Stimulated activated naive CD4-positive, alpha-beta T cell (primary cell): ENCODE data around the gene PARD6B.
"Not testable (repeated sequence)": the region's sequence is repeated elsewhere in the genome, so short reads cannot be mapped to it uniquely, and the experiment has no call there.

Source experiments
- DNase-seq, 6 experiments: peaks; one replicate each; lab custom pipeline; 2025; lab: John Stamatoyannopoulos, UW

PARD6B gene

DNA sequence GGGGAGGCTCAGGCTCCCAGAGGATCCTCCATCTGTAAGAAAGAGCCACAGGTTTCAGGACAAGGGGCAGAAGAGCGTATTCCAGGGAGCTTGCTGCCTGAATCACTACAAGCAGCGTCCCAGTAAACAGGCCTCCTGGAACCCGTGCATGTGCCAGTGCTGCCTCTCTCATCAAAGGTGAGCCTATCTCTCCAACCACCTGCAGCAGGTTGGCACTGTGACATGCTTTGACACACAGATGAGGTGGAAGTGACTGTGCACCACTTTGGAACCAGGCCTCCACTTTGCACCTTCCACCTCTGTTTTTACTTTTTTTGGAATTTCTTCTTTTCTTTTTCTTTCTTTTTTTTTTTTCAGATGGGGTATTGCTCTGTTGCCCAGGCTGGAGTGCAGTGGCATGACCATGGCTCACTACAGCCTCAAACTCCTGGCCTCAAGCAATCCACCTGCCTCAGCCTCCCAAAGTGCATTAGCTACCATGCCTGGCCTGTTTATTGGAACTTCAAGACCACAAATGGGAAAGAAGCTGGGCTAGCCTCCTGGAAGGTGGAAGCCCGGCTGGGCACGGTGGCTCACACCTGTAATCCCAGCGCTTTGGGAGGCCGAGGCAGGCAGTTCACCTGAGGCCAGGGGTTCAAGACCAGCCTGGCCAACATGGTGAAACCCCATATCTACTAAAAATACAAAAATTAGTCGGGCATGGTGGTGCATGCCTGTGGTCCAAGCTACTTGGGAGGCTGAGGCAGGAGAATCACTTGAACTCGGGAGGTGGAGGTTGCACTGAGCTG, 27.5 kb upstream of the PARD6B start:
- not testable (repeated sequence) for DNase-seq

DNA sequence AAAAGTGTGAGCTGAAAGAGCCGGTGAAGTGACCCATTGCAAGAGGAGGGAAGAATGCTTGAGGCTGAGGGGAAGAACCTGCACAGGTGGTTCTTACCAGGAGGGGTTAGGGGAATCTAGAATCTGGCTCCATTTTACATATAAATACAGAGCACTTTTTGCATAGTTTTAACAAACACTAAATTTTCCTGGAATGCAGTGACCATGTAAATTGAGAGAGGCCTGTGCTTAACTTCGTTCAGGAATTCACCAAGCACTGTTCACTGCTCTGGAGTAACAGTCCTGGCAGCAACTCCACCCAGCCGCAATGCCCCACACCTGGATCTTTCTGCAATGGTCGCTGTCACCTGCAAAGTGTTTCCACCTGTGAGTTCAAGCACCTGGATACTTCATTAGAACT, 26.9 kb upstream of the PARD6B start:
- no peak for DNase-seq

DNA sequence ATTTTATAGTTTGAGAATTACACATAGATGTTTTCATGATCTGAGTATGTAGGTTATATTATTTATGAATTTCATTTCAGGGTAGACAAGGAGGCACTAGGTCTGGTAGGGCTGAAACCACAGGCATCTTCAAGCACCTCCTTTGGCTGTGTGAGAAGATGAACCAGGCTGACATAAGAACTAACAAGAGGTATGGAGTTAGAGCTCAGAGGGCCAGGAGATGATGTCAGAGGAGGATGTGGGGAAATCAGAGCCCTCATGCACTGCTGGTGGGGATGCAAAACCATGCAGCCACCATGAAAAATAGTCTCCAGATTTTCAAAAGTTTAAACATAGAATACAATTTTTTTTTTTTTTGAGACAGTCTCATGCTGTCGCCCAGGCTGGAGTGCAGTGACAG, 26.4 kb upstream of the PARD6B start:
- DNase-seq: no peak

DNA sequence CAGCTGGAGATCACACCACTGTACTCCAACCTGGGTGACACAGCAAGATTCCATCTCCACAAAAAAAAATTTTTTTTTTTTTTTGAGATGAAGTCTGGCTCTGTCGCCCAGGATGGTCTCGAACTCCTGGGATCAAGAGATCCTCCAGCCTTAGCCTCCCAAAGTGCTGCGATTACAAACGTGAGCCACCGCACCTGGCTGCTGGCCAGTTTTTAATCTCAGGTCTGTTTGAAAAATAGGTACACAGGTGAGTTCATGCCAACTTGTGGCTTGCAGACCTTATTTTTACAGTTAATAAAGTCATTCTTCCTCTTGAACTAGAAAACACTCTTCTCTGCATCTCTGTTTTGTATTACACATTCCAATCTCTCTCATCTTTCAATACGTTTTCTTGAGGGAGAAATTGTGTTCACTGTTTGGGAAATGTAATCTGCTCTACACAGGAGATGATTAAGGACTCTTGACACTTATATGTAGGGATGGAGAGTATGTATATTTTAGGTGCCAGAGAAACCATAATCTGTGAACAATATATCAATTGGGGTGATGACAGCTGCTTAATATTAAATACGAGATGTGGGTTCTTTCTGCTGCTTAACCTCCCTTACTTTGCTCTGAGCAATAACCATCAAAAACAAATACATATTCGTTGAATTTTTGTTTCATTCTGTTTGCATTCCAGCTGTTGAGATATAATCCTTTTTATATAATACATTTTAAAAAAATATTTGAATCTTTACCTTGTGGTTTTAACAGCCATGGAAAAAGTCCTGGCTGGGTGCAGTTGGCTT, 22.3 kb upstream of the PARD6B start:
- DNase-seq: no peak

DNA sequence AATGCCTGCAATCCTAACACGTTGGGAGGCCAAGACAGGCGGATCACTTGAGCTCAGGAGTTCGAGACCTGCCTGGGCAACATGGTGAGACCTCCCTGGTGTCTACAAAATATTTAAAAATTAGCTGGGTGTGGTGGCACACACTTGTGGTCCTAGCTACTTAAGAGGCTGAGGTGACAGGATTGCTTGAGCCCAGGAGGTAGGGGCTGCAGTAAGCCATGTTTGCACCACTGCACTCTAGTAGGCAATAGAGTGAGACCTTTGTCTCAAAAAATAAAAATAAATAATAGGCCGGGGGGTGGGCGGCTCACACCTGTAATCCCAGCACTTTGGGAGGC, 21.8 kb upstream of the PARD6B start:
- no peak for DNase-seq

DNA sequence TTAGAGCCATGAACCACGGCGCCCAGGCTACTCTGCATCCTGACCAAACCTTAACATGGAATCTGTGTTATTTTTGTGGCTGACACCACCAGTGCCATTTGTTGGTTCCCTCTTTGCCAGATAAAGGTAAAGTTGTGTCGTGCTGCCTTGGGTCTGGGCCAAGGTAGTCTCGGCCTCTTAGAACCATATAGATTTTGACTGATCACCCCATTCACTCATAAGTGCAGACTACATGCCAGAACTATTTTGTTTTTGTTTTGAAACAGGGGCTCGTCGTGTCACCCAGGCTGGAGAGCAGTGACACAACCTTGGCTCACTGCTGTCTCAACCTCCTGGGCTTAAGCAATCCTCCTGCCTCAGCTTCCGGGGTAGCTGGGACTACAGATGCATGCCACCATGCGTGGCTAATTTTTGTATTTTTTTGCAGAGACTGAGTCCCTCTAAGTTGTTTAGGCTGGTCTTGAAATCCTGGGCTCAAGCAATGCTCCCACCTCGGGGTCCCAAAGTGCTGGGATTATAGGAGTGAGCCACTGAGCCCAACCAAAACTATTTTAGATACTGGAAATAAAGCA, 20.8 kb upstream of the PARD6B start:
- no peak for DNase-seq

DNA sequence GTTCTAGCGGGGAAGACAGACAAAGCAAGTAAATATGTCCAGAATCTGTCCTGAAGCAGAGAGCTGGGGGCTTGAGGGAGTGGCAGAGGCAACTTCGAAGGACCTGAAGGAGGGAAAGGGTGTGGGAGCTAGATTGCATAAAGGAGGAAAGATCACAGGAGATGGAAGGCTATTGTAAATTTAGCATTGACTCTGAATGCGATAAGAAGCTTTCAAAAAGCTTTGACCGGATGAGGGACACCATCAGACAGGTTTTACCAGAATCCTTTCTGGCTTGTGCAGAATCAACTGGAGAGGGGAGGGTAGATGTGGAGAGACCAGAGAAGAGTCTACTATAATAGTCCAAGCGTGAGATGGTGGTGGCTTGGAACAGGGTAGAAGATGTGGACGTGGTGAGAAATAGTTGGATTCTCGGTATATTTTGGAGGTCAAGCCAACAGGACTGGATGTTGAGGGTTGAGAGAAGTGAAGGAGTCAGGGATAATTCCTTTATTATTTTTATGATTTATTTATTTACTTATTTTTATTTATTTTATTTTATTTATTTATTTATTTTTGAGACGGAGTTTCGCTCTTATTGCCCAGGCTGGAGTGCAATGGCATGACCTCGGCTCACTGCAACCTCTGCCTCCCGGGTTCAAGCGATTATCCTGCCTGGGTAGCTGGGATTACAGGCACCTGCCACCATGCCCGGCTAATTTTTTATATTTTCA, 20.1 kb upstream of the PARD6B start:
- DNase-seq: no peak

DNA sequence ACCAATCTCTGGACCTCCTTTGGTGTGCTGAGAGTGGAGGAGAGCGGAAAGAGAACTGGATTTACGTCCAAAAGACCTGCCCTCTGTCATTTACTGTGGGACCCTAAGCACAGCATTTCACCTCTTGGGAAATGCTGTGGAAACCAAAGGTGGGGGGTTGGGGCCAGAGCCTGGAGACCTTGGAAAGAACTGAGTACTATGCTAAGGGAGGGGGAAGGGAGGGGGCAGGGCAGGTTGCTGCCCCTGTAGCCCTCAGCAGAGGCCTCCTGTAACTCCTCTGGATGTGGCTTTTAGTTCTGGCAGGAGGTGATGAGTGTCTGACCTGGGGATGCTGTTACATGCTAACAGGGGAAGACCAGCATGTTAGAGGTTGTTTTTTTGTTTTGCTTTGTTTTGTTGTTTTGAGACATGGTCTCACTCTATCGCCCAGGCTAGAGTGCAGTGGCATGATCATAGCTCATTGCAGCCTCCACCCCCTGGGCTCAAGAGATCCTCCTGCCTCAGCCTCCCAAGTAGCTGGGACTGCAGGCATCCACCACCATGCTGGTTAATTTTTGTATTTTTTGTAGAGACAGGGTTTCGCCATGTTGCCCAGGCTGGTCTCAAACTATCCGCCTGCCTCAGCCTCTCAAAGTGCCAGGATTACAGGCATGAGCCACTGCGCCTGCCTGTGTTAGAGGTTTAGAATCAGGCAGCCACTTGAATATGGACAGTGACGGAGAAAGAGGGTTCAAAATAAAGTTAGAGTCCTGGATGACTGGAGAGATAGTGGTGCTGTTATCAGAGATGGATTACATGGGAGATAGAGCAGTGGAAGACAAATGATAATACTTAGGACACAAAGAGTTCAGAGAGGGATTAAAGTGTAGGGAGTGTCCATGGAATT, 18.4 kb upstream of the PARD6B start:
- no peak for DNase-seq

DNA sequence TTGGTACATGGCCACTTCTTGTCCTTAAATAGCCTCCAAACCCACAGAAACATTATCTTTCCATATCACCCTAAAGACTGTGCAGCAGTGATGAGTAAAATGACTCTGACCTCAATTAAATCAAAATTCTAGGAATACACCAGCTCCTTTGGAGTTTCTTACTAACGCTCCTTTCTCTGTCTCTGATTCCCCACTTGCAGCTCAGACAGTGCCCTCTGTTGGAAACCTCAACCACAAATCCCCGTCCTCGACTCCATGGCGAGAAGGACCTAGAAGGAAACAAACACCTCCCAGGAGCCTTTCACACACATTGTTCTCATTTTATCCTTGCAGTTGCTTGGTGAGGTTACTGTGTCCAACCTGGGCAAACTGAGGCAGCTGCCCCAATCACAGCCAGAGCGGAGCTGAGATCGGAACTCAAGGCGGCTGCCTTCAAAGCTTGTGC, 17.7 kb upstream of the PARD6B start:
- no peak for DNase-seq

DNA sequence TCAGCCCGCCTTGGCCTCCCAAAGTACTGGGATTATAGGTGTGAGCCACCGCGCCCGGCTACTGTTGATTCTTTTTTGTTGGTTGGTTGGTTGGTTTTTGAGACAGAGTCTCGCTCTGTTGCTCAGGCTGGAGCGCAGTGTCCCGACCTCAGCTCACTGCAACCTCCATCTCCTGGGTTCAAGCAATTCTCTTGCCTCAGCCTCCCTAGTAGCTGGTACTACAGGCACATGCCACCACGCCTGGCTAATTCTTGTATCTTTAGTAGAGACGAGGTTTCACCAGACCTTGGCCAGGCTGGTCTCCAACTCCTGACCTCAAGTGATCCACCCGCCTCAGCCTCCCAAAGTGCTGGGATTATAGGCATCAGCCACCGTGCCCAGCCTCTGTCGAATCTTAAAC, 17.0 kb upstream of the PARD6B start:
- not testable (repeated sequence) for DNase-seq

DNA sequence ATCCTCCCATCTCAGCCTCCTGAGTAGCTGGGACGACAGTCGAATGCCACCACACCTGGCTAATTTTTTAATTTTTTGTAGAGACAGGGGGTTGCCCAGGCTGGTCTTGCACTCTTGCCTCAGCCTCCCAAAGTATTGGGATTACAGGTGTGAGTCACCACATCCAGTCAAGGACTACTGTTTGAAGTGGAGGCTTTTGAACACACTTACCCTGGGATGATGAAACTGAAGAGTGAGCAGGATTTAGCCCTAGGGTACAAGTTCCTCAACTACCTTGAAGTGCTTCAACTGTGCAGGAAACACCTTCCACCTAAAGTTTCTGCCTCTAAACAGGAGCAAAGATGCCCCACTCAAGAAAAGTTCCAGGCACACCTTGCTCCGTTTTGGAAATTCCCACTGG, 15.7 kb upstream of the PARD6B start:
- DNase-seq: no peak

DNA sequence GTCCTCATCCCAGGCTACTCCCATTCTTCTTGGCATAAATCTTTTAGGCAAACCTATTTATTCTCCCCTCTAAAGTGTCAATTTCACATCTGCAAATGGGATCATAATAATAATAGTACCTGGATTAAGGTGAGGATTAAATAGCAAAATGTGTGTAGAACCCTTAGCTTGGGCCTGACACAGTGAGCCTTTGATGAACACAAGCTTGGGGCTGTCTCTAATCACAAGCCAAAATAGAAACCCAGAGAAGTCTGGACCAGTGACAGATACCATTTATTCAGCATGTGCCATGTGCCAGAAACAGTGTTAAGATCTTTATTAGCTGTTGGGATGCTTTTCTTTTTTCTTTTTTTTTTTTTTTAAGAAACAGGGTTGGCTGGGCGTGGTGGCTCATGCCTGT, 14.9 kb upstream of the PARD6B start:
- no peak for DNase-seq

DNA sequence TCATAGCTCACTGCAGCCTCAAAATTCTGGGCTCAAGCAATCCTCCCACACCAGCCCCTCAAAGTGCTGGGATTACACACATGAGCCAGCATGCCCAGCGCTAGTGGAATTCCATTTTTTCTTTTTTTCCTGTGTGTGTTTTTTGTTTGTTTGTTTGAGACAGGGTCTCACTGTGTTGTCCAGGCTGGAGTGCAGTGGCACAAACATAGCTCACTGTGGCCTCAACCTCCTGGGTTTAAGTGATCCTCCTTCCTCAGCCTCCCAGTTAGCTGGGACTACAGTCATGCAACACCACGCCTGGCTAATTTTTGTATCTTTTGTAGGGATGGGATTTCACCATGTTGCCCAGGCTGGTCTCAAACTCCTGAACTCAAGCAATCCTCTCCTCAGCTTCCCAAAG, 14.1 kb upstream of the PARD6B start:
- no peak for DNase-seq

DNA sequence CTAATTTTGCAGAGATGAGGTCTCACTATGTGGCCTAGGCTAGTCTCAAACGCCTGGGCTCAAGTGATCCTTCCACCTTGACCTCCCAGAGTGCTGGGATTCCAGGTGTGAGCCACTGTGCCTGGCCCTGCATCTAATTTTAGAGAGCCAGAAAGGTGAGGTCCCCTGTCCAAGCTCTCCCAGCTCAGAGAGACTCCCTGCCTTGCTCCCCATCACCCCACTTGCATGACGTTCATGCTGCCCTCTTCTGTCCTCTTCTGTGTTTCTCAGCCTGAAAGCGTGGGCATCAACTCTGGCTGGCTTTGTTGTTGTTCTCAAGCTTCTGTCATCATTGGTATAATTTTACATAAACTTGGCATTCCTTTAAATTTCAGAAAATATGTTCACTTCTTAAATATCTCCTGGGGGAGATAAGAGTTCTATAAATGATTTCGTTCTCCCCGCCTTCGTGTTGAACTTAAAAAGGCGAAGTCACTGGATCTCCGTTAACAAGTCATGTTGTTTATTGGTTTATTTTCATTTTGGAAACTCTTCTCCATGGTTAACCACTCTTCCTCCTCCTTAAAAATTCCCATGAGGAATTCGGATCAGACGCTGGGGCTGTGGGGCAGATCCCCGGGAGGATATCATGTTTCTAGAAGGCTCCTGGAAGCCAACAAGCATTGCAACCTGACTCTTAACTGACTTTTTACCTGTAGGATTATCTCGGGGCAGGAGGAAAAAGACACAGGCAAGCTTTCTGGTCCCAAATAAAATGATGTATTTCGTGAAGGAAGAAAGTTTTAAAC, 13.2 kb upstream of the PARD6B start:
- DNase-seq: no peak

DNA sequence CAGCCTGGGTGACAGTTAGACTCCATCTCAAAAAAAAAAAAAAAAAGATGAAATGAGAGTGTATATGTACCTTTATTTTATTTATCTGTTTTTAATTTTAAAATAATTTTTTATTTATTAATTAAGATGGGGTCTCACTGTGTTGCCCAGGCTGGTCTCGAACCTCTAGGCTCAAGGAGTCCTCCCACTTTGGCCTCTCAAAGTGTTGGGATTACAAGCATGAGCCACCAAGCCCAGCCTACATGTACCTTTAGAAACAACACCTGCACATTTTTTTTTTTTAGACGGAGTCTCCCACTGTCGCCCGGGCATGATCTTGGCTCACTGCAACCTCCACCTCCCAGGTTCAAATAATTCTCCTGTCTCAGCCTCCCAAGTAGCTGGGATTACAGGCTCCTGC, 12.1 kb upstream of the PARD6B start:
- DNase-seq: no peak

DNA sequence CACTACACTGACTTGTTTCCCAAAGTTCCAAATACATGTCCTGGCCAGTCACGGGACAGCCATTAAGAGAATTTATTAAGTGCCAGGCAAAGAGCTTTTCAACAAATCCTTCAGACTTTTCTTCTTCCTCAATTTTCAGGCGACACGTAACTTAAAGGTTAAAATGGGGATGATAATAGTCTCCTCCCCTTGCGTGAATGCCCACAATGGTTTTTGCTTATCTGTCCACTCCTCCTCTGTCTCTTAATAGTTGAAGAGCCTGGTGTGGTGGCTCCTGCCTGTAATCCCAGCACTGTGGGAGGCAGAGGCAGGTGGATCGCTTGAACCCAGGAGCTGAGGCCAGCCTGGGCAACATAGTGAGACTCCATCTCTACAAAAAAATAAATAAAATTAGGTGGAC, 11.4 kb upstream of the PARD6B start:
- no peak for DNase-seq

DNA sequence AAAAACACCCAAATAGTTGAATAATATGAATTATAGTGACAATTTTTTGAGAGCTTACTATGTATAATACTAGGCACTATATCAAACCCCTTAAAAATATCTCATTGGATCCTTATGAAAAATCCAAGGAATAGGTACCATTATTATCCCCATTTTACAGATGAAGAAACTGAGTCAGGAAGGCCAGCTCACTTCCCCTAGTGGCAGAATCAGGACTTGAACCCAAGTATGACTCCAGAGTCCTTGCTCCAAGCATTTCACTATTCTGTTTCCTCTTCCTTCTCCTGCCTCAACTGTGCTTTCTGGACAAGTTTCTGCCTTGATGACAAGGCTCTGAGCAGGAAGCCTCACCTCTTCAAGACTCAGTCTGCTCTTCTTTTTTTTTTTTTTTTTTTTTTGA, 10.8 kb upstream of the PARD6B start:
- DNase-seq: no peak

DNA sequence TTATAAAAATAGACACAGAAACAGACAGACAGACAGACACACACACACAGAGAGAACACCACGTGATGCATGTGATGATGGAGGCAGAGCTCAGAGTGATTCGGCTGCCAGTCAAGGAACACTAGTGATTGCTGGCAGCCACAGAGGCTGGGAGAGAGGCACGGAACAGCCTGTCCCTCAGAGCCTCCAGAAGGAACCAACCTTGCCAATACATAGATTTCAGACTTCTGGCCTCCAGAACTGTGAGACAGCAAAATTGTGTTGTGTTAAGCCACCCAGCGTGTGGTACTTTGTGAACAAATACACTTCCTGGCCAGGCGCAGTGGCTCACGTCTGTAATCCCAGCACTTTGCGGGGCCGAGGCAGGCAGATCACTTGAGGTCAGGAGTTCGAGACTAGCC, 9.5 kb upstream of the PARD6B start:
- DNase-seq: no peak

DNA sequence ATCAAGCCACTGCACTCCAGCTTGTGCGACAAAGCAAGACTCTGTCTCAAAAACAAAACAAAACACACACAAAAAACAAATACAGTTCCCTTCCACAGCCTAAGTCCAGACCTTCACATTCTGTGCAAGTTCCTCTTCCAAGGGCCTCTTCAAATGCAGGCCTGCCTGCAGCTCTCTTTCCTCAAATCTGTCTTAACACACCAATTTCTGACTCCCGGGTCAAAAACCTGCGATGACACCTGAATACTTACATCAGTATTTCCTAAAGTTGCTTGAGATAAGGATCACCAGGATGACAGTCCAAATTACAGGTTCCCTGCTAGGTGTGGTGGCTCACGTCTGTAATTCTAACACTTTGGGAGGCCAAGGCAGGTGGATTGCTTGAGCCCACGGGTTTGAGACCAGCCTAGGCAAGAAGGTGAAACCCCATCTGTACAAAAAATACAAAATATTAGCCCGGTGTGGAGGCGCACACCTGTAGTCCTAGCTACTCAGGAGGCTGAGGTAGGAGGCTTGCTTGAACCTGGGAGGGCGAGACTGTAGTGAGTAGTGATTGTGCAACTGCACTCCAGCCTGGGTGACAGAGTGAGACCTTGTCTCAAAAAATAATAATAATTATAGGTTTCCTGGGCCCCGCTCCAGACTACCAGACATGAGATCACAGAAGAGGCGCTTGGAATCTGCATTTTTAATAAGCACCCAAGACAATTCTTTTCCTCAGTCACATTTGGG, 8.8 kb upstream of the PARD6B start:
- DNase-seq: no peak

DNA sequence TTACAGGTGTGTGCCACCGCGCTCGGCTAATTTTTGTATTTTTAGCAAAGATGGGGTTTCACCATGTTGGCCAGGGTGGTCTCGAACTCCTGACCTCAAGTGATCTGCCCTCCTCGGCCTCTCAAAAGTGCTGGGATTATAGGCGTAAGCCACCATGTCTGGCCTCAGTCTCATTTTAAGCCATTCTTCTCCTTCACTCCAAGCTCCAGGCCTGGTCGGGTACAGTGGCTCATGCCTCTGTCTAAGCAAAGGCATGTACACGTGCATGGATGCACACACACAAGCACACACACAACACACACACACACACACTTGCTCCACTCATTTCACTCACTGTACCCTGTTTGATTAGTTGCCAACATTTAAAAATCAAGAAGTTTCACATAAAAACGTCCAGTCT, 7.7 kb upstream of the PARD6B start:
- no peak for DNase-seq
